GM12878 (cell line): ENCODE data around the gene PTAFR. TPM values are rescaled to one million over a fixed set of nuclear protein-coding genes. Genes with fewer than 3 reads are reported as not detected.

ENCODE experiments used
- BHLHE40 ChIP-seq, 2 experiments: fragments of 450-650 bp in 1 of 2; IDR thresholded peaks; 2 replicates each; pipeline ENCODE4 v1.6.1; 2011 to 2017; ENCODE audit warnings: low read depth in 2 of 2, borderline replicate concordance in 1 of 2, improper control_type of control experiment in 1 of 2, low read length in 1 of 2, mild to moderate bottlenecking in 1 of 2
- BRCA1 ChIP-seq: IDR thresholded peaks from 2 replicates; pipeline ENCODE4 v1.6.1; 2011; ENCODE audit warnings: low read depth, low read length, improper control_type of control experiment
- CEBPB ChIP-seq, 2 experiments: fragments of 150-350 bp in 1 of 2; IDR thresholded peaks; 2 replicates each; pipeline ENCODE4 v1.6.1; 2012 to 2014; ENCODE audit warnings: low read depth in 2 of 2, low read length in 2 of 2, borderline replicate concordance in 1 of 2, inconsistent platforms in 1 of 2
- CEBPZ ChIP-seq: fragments of 150-350 bp; IDR thresholded peaks from 2 replicates; pipeline ENCODE4 v1.6.1; 2016; ENCODE audit warnings: low read depth, low read length
- DPF2 ChIP-seq: fragments of 450-650 bp; IDR thresholded peaks from 2 replicates; pipeline ENCODE4 v1.6.1; 2017; ENCODE audit warnings: mild to moderate bottlenecking
- HDAC6 ChIP-seq: fragments of 200-600 bp; sonication (generic); IDR thresholded peaks from one replicate; pipeline ENCODE4 v1.8.0; 2017; ENCODE audit warnings: antibody characterized with exemption; ENCODE audit not compliant: unreplicated experiment
- IRF3 ChIP-seq: fragments of 450-650 bp; IDR thresholded peaks from 2 replicates; pipeline ENCODE4 v1.6.1; 2014; ENCODE audit warnings: mild to moderate bottlenecking
- KDM1A ChIP-seq: fragments of 200-600 bp; sonication (generic); IDR thresholded peaks from 2 replicates; pipeline ENCODE4 v1.6.1; 2016; ENCODE audit warnings: borderline replicate concordance
- MTA2 ChIP-seq: fragments of 450-650 bp; IDR thresholded peaks from 2 replicates; pipeline ENCODE4 v1.6.1; 2016; ENCODE audit warnings: low read depth, mild to moderate bottlenecking, moderate library complexity
- MTA3 ChIP-seq: IDR thresholded peaks from 2 replicates; pipeline ENCODE4 v1.6.1; 2012; ENCODE audit warnings: low read length, inconsistent platforms, borderline replicate concordance
- NFIC ChIP-seq: IDR thresholded peaks from 2 replicates; pipeline ENCODE4 v1.6.1; 2012; ENCODE audit warnings: low read depth, mild to moderate bottlenecking, inconsistent platforms, low read length, moderate library complexity
- NFXL1 ChIP-seq: fragments of 450-650 bp; IDR thresholded peaks from 2 replicates; pipeline ENCODE4 v1.6.1; 2017; ENCODE audit warnings: antibody characterized with exemption, mild to moderate bottlenecking, borderline replicate concordance
- NR2F1 ChIP-seq: fragments of 450-650 bp; conservative IDR thresholded peaks from 2 replicates; pipeline ENCODE4 v1.6.1; 2017; ENCODE audit warnings: mild to moderate bottlenecking
- PAX8 ChIP-seq: fragments of 450-650 bp; IDR thresholded peaks from 2 replicates; pipeline ENCODE4 v1.6.1; 2017; ENCODE audit warnings: mild to moderate bottlenecking, moderate library complexity
- SMAD5 ChIP-seq: IDR thresholded peaks from 2 replicates; pipeline ENCODE4 v1.6.1; 2016; ENCODE audit warnings: antibody characterized with exemption, low read depth
- TCF3 ChIP-seq: IDR thresholded peaks from 2 replicates; pipeline ENCODE4 v1.6.1; 2012; ENCODE audit warnings: low read depth, mild to moderate bottlenecking, low read length, borderline replicate concordance; ENCODE audit not compliant: insufficient read depth
- ZNF217 ChIP-seq: fragments of 450-650 bp; IDR thresholded peaks from 2 replicates; pipeline ENCODE4 v1.6.1; 2017; ENCODE audit warnings: antibody characterized with exemption, mild to moderate bottlenecking
- polyA plus RNA-seq, 11 experiments: library from polyadenylated mRNA; depleted of rRNA in 4 of 11; unstranded in 6 of 11; stranded (reverse) in 5 of 11; fragments of >200 nt; fragmentation: Nextera tagmentation in 4 of 11; fragmentation: Illumina TruSeq in 1 of 11; extraction: Ambion mirVana in 4 of 11; extraction: Trizol in 1 of 11; gene quantifications; 1 replicate in 1 of 11; 2 replicates in 10 of 11; pipeline versions ENCODE4 v1.2.1 to v1.2.3, GENCODE V29; 2011 to 2016; ENCODE audit warnings: inconsistent platforms in 2 of 11, missing spikeins in 2 of 11, low read depth in 1 of 11
- total RNA-seq, 4 experiments: library from RNA; depleted of rRNA in 3 of 4; stranded (reverse); fragments of >200 nt in 3 of 4; fragmentation: Illumina TruSeq in 1 of 4; extraction: Trizol in 1 of 4; gene quantifications; 2 replicates each; pipeline versions ENCODE4 v1.2.1 to v1.2.3, GENCODE V29; 2013 to 2021
- TF ChIP-seq, protein P1 (sequence below): fragments of 450-650 bp; IDR thresholded peaks from 2 replicates; pipeline ENCODE4 v1.6.1; 2017; ENCODE audit warnings: mild to moderate bottlenecking, moderate library complexity

The PTAFR gene
- total and polyA plus RNA-seq, 10 of the 15 experiments (the other 5 are each of a cell fraction or from before 2014, with no cell fraction given), result 17.5 to 251 (median 27.7) TPM

GRCh38 chr1:28144203-28145135 is 32.0 kb downstream of the PTAFR start (continued):
- TF ChIP-seq, protein P1, sequence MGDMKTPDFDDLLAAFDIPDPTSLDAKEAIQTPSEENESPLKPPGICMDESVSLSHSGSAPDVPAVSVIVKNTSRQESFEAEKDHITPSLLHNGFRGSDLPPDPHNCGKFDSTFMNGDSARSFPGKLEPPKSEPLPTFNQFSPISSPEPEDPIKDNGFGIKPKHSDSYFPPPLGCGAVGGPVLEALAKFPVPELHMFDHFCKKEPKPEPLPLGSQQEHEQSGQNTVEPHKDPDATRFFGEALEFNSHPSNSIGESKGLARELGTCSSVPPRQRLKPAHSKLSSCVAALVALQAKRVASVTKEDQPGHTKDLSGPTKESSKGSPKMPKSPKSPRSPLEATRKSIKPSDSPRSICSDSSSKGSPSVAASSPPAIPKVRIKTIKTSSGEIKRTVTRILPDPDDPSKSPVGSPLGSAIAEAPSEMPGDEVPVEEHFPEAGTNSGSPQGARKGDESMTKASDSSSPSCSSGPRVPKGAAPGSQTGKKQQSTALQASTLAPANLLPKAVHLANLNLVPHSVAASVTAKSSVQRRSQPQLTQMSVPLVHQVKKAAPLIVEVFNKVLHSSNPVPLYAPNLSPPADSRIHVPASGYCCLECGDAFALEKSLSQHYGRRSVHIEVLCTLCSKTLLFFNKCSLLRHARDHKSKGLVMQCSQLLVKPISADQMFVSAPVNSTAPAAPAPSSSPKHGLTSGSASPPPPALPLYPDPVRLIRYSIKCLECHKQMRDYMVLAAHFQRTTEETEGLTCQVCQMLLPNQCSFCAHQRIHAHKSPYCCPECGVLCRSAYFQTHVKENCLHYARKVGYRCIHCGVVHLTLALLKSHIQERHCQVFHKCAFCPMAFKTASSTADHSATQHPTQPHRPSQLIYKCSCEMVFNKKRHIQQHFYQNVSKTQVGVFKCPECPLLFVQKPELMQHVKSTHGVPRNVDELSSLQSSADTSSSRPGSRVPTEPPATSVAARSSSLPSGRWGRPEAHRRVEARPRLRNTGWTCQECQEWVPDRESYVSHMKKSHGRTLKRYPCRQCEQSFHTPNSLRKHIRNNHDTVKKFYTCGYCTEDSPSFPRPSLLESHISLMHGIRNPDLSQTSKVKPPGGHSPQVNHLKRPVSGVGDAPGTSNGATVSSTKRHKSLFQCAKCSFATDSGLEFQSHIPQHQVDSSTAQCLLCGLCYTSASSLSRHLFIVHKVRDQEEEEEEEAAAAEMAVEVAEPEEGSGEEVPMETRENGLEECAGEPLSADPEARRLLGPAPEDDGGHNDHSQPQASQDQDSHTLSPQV, result no peak
- peak; percentile 94; the same call in 1 of the 2 replicates for TF ChIP-seq MTA3
- no peak for TF ChIP-seq HDAC6
- TF ChIP-seq NFIC, result peak; percentile 99
- peak; percentile 90 for TF ChIP-seq MTA2
- TF ChIP-seq CEBPB (IDR thresholded peaks at IDR 0.05; ENCODE audit: borderline replicate concordance in 1 of 2, low read depth in 2 of 2, low read length in 2 of 2), result peak in 1 of 2 experiments; percentile 96; a peak in 1 of 4 replicates
- TF ChIP-seq SMAD5, result no peak
- no peak for TF ChIP-seq KDM1A
- no peak for TF ChIP-seq NFXL1
- TF ChIP-seq DPF2, result peak; percentile 97
- no peak for TF ChIP-seq TCF3
- TF ChIP-seq BRCA1, result no peak
- peak; percentile 94 for TF ChIP-seq PAX8
- TF ChIP-seq CEBPZ, result no peak
- TF ChIP-seq BHLHE40 (IDR thresholded peaks at IDR 0.05; ENCODE audit: borderline replicate concordance in 1 of 2, low read depth in 2 of 2, low read length in 1 of 2), result peak in 1 of 2 experiments; percentile 52; a peak in 1 of 4 replicates
- TF ChIP-seq ZNF217, result peak; percentile 75
- TF ChIP-seq IRF3, result no peak
- TF ChIP-seq NR2F1, result peak; percentile 88
